Ishikawa (cell line): ENCODE results near the gene MYO5B.

Source experiments
- CEBPB ChIP-seq: IDR thresholded peaks from 2 replicates; pipeline ENCODE4 v1.6.1; 2012
- CREB1 ChIP-seq: IDR thresholded peaks from 2 replicates; pipeline ENCODE4 v1.6.1; 2012; ENCODE audit warnings: low read depth
- EGR1 ChIP-seq: IDR thresholded peaks from 2 replicates; pipeline ENCODE4 v1.6.1; 2012
- EP300 ChIP-seq: IDR thresholded peaks from 2 replicates; pipeline ENCODE4 v1.6.1; 2012; ENCODE audit warnings: borderline replicate concordance
- FOXM1 ChIP-seq: IDR thresholded peaks from 2 replicates; pipeline ENCODE4 v1.6.1; 2012; ENCODE audit warnings: low read depth, borderline replicate concordance
- MAX ChIP-seq: IDR thresholded peaks from 2 replicates; pipeline ENCODE4 v1.6.1; 2012
- NFIC ChIP-seq: IDR thresholded peaks from 2 replicates; pipeline ENCODE4 v1.6.1; 2012
- RAD21 ChIP-seq: IDR thresholded peaks from 2 replicates; pipeline ENCODE4 v1.6.1; 2012; ENCODE audit warnings: low read depth
- REST ChIP-seq: IDR thresholded peaks from 2 replicates; pipeline ENCODE4 v1.6.1; 2012; ENCODE audit warnings: low read depth, mild to moderate bottlenecking
- TAF1 ChIP-seq: IDR thresholded peaks from 2 replicates; pipeline ENCODE4 v1.6.1; 2012; ENCODE audit warnings: low read depth, mild to moderate bottlenecking
- TCF12 ChIP-seq: IDR thresholded peaks from 2 replicates; pipeline ENCODE4 v1.6.1; 2012; ENCODE audit warnings: low read depth
- TEAD4 ChIP-seq: IDR thresholded peaks from 2 replicates; pipeline ENCODE4 v1.6.1; 2012
- USF1 ChIP-seq: IDR thresholded peaks from 2 replicates; pipeline ENCODE4 v1.6.1; 2012
- YY1 ChIP-seq: IDR thresholded peaks from 2 replicates; pipeline ENCODE4 v1.6.1; 2012; ENCODE audit warnings: low read depth
- ZBTB7A ChIP-seq: IDR thresholded peaks from 2 replicates; pipeline ENCODE4 v1.6.1; 2012; ENCODE audit warnings: low read depth

MYO5B gene

GRCh38 chr18:49997558-49997957 is 197.4 kb downstream of the MYO5B start:
- no peak for TF ChIP-seq MAX
- TF ChIP-seq USF1: no peak
- no peak for TF ChIP-seq FOXM1
- no peak for TF ChIP-seq RAD21
- no peak for TF ChIP-seq TCF12
- no peak for TF ChIP-seq ZBTB7A
- TF ChIP-seq TAF1: no peak
- TF ChIP-seq EGR1: no peak
- no peak for TF ChIP-seq EP300
- TF ChIP-seq YY1: no peak
- no peak for TF ChIP-seq CREB1
- TF ChIP-seq CEBPB: no peak
- no peak for TF ChIP-seq NFIC
- TF ChIP-seq REST: no peak
- TF ChIP-seq TEAD4: no peak

- TF ChIP-seq NFIC (no peak), TCF12 (no peak), EP300 (no peak), CEBPB (no peak), EGR1 (no peak), TEAD4 (no peak), REST (no peak), ZBTB7A (no peak), USF1 (no peak), CREB1 (no peak), MAX (no peak)
Observed at GRCh38 chr18:49994410-49994809, 200.5 kb downstream of the MYO5B start.

GRCh38 chr18:49993299-49993698 is 201.6 kb downstream of the MYO5B start:
- no peak for TF ChIP-seq CREB1
- no peak for TF ChIP-seq EP300
- TF ChIP-seq USF1: no peak
- TF ChIP-seq FOXM1: no peak
- TF ChIP-seq RAD21: no peak
- no peak for TF ChIP-seq NFIC
- no peak for TF ChIP-seq YY1
- TF ChIP-seq REST: no peak
- no peak for TF ChIP-seq EGR1

GRCh38 chr18:49988733-49989132 is 206.2 kb downstream of the MYO5B start:
- TF ChIP-seq RAD21: no peak
- TF ChIP-seq ZBTB7A: no peak
- TF ChIP-seq FOXM1: no peak
- TF ChIP-seq NFIC: no peak
- TF ChIP-seq USF1: no peak
- no peak for TF ChIP-seq CEBPB
- no peak for TF ChIP-seq EP300
- no peak for TF ChIP-seq REST
- no peak for TF ChIP-seq TEAD4
- TF ChIP-seq MAX: no peak
- TF ChIP-seq YY1: no peak
- no peak for TF ChIP-seq TAF1
- no peak for TF ChIP-seq CREB1
- TF ChIP-seq EGR1: no peak
- no peak for TF ChIP-seq TCF12
